Type B pancreatic cell (in vitro differentiated cells): ENCODE results near the gene KCNE3. TPM values are rescaled to one million over a fixed set of nuclear protein-coding genes. Genes with fewer than 3 reads are reported as not detected.

Experiments
- DNase-seq: peaks from one replicate; pipeline ENCODE4 v3.0.0; 2021; ENCODE audit warnings: mixed read lengths; ENCODE audit not compliant: unreplicated experiment; ENCODE audit errors: extremely low spot score
- H3K27ac Mint-ChIP-seq: 2 replicates; pipeline ENCODE4 v1.8.0; 2021; ENCODE audit warnings: mild to moderate bottlenecking, mixed read lengths
- H3K27me3 Mint-ChIP-seq: 2 replicates; pipeline ENCODE4 v1.8.0; 2021; ENCODE audit warnings: mixed read lengths
- H3K36me3 Mint-ChIP-seq: 2 replicates; pipeline ENCODE4 v1.8.0; 2021; ENCODE audit warnings: mixed read lengths
- H3K4me1 Mint-ChIP-seq: one replicate; pipeline ENCODE4 v1.8.0; 2021; ENCODE audit warnings: mixed read lengths; ENCODE audit not compliant: unreplicated experiment
- H3K4me3 Mint-ChIP-seq: 2 replicates; pipeline ENCODE4 v1.8.0; 2021; ENCODE audit warnings: mild to moderate bottlenecking, mixed read lengths
- H3K9me3 Mint-ChIP-seq: 2 replicates; pipeline ENCODE4 v1.8.0; 2021; ENCODE audit warnings: mixed read lengths
- total RNA-seq: library from RNA; stranded (reverse); gene quantifications from 2 replicates; pipeline ENCODE4 v1.2.1, GENCODE V29; 2021; ENCODE audit warnings: low replicate concordance
- TF ChIP-seq, protein P1 (sequence below): fragments of 200-600 bp; sonication (generic); conservative IDR thresholded peaks from 2 replicates; pipeline ENCODE4 v1.5.0; 2021; ENCODE audit warnings: antibody characterized with exemption, mild to moderate bottlenecking

KCNE3 gene
- total RNA-seq, 1 donor from 2014 or later, result 12.5 TPM

DNA sequence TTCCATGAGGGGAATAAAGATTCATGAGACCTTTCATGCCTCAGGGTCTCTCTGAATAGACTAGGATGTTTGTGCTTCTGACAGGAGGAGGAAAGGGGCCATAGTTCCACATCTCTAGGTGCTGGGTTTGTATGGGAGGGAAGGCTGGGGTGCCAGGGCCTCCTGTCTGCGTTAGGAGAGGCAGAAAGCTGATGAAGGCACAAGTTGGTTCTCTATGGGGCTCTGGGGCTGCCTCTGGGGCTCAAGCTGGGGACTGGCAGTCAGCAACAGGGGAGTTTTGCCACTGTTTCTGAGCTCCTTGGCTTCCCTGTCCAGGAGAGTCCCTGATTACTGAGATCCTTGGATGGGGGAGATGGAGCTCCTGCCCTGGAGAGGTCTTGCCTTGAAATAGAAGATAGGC is 4.1 kb downstream of the KCNE3 start:
- H3K36me3 Mint-ChIP-seq, result no peaks in the 10 kb centered on the region
- H3K27me3 Mint-ChIP-seq, result peaks cover 32% of the 10 kb centered on the region
- TF ChIP-seq, protein P1, sequence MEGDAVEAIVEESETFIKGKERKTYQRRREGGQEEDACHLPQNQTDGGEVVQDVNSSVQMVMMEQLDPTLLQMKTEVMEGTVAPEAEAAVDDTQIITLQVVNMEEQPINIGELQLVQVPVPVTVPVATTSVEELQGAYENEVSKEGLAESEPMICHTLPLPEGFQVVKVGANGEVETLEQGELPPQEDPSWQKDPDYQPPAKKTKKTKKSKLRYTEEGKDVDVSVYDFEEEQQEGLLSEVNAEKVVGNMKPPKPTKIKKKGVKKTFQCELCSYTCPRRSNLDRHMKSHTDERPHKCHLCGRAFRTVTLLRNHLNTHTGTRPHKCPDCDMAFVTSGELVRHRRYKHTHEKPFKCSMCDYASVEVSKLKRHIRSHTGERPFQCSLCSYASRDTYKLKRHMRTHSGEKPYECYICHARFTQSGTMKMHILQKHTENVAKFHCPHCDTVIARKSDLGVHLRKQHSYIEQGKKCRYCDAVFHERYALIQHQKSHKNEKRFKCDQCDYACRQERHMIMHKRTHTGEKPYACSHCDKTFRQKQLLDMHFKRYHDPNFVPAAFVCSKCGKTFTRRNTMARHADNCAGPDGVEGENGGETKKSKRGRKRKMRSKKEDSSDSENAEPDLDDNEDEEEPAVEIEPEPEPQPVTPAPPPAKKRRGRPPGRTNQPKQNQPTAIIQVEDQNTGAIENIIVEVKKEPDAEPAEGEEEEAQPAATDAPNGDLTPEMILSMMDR, result no peak
- no peak overlapping the region for H3K27ac Mint-ChIP-seq
- no peaks in the 10 kb centered on the region for H3K9me3 Mint-ChIP-seq
- no peak for DNase-seq
- peaks cover 15% of the 10 kb centered on the region for H3K4me1 Mint-ChIP-seq
- H3K4me3 Mint-ChIP-seq, result no peak overlapping the region

DNA sequence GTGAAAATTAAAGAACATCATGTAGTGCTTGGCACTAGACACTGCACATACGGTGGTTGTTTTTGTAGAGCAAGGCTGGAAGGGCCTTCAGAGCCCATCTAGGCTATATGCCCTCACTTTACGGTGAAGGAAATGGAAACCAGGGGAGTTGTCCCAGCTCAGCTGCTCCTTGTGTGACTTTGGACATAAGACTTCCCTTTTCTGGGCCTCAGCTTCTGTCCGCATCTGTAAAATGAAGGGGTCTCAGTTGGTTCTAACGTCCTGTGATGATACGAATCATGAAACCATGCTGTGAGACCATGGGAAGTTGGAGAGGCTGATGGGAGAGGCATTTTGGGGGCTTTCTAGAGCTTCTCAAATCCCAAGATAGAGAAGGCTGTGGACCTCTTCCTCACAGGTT is 4.7 kb downstream of the KCNE3 start:
- DNase-seq, result no peak
- H3K4me3 Mint-ChIP-seq, result no peak overlapping the region

DNA sequence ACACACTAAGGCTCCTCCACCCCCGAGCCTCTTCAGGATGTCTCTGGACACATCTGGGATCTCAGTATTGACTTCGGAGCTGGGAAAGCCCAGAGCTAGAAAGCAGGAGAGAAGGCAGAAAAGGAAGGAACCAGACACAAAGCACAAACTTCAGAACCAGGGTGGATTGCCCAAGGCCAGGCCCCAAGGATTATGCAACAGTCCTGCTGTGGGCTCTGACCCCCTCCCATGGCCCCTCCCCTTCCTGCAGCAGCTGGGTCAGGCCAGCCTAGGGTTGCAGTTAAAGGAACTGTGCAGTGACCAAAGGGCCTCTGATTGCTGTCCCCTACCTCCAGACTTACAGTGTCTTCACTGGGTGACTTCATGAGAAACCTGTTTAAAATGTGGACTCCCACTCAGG is 5.3 kb downstream of the KCNE3 start:
- Mint-ChIP-seq H3K36me3 (no peaks in the 10 kb centered on the region), H3K27me3 (peaks cover 25% of the 10 kb centered on the region), H3K9me3 (no peaks in the 10 kb centered on the region), H3K4me3 (no peak overlapping the region), H3K4me1 (peaks cover 7% of the 10 kb centered on the region), H3K27ac (no peak overlapping the region)
- TF ChIP-seq, protein P1, result no peak
- DNase-seq, result no peak

More for the DNA sequence above, 4.7 kb downstream of the KCNE3 start:
- H3K27me3 Mint-ChIP-seq, result peaks cover 26% of the 10 kb centered on the region
- H3K36me3 Mint-ChIP-seq, result no peaks in the 10 kb centered on the region
- H3K27ac Mint-ChIP-seq, result no peak overlapping the region
- H3K4me1 Mint-ChIP-seq, result peaks cover 9% of the 10 kb centered on the region
- TF ChIP-seq, protein P1, result no peak
- no peaks in the 10 kb centered on the region for H3K9me3 Mint-ChIP-seq

DNA sequence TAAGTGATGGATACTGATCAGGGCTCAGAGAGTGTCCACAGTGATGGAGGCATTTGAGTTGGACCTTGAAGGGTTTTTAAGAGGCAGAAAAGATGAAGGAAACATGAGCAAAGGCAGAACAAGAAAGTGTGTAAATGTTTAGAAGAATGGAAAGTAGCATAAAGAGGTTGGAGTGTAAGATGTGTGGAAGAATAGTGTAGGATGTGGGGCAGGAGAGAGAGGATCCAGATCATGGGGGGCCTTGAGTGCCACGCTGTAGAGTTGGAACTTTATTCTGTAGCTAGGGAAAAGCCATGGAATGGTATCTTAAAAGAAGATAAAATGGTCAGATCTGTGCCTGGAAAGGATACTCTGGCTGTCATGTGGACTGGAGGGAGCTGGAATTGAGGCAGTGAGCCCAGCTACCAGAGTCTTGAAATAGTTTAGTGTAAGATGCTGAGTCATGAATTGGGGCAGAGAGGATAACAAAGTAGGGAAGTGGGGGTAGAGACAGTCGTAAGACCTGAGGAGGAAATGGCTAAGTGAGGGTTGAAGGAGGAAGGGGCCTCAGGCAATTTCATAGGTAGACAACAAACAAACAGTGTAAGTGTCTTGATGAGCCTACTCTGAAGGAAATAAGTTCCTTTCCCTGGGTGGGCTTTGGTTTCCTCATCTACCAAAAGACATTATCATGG is 6.7 kb downstream of the KCNE3 start:
- Mint-ChIP-seq H3K9me3 (no peaks in the 10 kb centered on the region), H3K36me3 (no peaks in the 10 kb centered on the region), H3K27me3 (peaks cover 12% of the 10 kb centered on the region), H3K4me3 (no peak overlapping the region), H3K4me1 (no peaks in the 10 kb centered on the region), H3K27ac (no peak overlapping the region)
- TF ChIP-seq, protein P1, result no peak
- no peak for DNase-seq

DNA sequence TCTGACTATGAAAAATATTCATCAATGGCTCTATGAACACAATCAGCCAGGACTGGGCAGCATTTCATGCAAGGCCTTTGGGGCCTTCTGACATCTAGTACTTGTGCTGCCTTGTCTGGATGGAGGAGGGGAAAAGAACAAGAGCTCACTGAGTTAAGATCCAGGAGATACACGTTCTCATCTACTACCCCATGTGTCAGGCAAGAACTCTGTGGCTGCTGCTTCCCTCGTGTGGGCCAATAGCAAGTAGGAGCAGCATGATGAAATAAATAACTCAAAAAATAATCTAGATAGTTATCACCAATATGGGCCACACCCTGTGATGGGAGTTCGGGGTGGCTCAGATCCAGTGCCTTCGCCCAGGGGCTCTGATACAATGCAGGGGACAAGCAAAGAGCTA is 7.3 kb downstream of the KCNE3 start:
- Mint-ChIP-seq H3K36me3 (no peaks in the 10 kb centered on the region), H3K27me3 (peaks cover 9% of the 10 kb centered on the region), H3K9me3 (no peaks in the 10 kb centered on the region), H3K27ac (no peak overlapping the region), H3K4me1 (no peaks in the 10 kb centered on the region), H3K4me3 (no peak overlapping the region)
- TF ChIP-seq, protein P1, result no peak
- DNase-seq, result no peak
